HG02623 (cell line): ENCODE data around the gene DAZ1.
"Not testable (repeated sequence)": the region's sequence is repeated elsewhere in the genome, so short reads cannot be mapped to it uniquely, and the experiment has no call there.

ENCODE experiments used
- ATAC-seq: cut with Tn5 transposase; IDR thresholded peaks from one replicate; pipeline ENCODE4 v1.9.1; 2021; ENCODE audit warnings: moderate library complexity; ENCODE audit not compliant: unreplicated experiment

DAZ1 gene

GRCh38 chrY:23198908-23199307 lies at the start of gene DAZ1:
TSS of gene DAZ1 (minus strand) at chrY:23199008. CDS start at chrY:23198800, 208 bp downstream.
- not testable (repeated sequence) for ATAC-seq

GRCh38 chrY:23219233-23219632 lies 20.4 kb upstream of the DAZ1 start, which contains the start of gene DAZ2:
TSS of gene DAZ2 (plus strand) at chrY:23219533. CDS start at chrY:23219741, 208 bp downstream.
- ATAC-seq = not testable (repeated sequence)

GRCh38 chrY:23210681-23211080 lies 11.9 kb upstream of the DAZ1 start:
- not testable (repeated sequence) for ATAC-seq

GRCh38 chrY:23209802-23210495 lies 11.1 kb upstream of the DAZ1 start:
- ATAC-seq = not testable (repeated sequence)

- ATAC-seq = not testable (repeated sequence)
Measured at GRCh38 chrY:23207455-23207854, 8.6 kb upstream of the DAZ1 start.
